Endodermal cell (in vitro differentiated cells): ENCODE results near the gene CREG1. TPM values are rescaled to one million over a fixed set of nuclear protein-coding genes. Genes with fewer than 3 reads are reported as not detected.

ENCODE experiments used
- DNase-seq: peaks from one replicate; pipeline ENCODE4 v3.0.0-alpha.2; 2017
- H3K27ac ChIP-seq: 2 replicates; pipeline ENCODE4 v1.5.1; 2013; ENCODE audit warnings: mild to moderate bottlenecking, low read depth, low read length, moderate library complexity
- H3K27me3 ChIP-seq: 2 replicates; pipeline ENCODE4 v1.6.1; 2013; ENCODE audit warnings: mild to moderate bottlenecking, low read length, moderate library complexity; ENCODE audit not compliant: insufficient read depth, control insufficient read depth, poor library complexity, severe bottlenecking
- H3K36me3 ChIP-seq: 2 replicates; pipeline ENCODE4 v1.7.0; 2013; ENCODE audit warnings: mild to moderate bottlenecking, low read length, moderate library complexity; ENCODE audit not compliant: control insufficient read depth, insufficient read depth
- H3K4me1 ChIP-seq: one replicate; pipeline ENCODE4 v1.7.0; 2013; ENCODE audit warnings: low read length; ENCODE audit not compliant: control insufficient read depth, insufficient read depth
- H3K4me3 ChIP-seq: 2 replicates; pipeline ENCODE4 v1.5.1; 2013; ENCODE audit warnings: mild to moderate bottlenecking, low read length, moderate library complexity
- H3K9ac ChIP-seq: 2 replicates; pipeline ENCODE4 v1.6.1; 2013; ENCODE audit warnings: mild to moderate bottlenecking, low read length, moderate library complexity; ENCODE audit not compliant: poor library complexity, severe bottlenecking; ENCODE audit errors: extremely low read depth
- H3K9me3 ChIP-seq: 2 replicates; pipeline ENCODE4 v1.6.1; 2013; ENCODE audit warnings: mild to moderate bottlenecking, low read length, moderate library complexity; ENCODE audit not compliant: control insufficient read depth
- H3K27ac Mint-ChIP-seq: 2 replicates; pipeline ENCODE4 v1.8.0; 2020; ENCODE audit warnings: mixed read lengths
- H3K27me3 Mint-ChIP-seq: 2 replicates; pipeline ENCODE4 v1.8.0; 2021; ENCODE audit warnings: mild to moderate bottlenecking, mixed read lengths; ENCODE audit not compliant: insufficient read depth
- H3K36me3 Mint-ChIP-seq: 2 replicates; pipeline ENCODE4 v1.8.0; 2020; ENCODE audit warnings: low read depth, mixed read lengths
- H3K4me1 Mint-ChIP-seq: 2 replicates; pipeline ENCODE4 v1.8.0; 2020; ENCODE audit warnings: mixed read lengths
- H3K4me3 Mint-ChIP-seq: 2 replicates; pipeline ENCODE4 v1.8.0; 2020; ENCODE audit warnings: mild to moderate bottlenecking, moderate library complexity, mixed read lengths
- H3K9me3 Mint-ChIP-seq: 2 replicates; pipeline ENCODE4 v1.8.0; 2020; ENCODE audit warnings: mild to moderate bottlenecking, mixed read lengths
- WGBS, 2 experiments: methylation state at CpG; one replicate each; pipeline versions ENCODE4 v1.1.5 to v1.1.7; 2013; ENCODE audit warnings: missing lambda C conversion rate in 2 of 2, mixed read lengths in 1 of 2; ENCODE audit not compliant: insufficient coverage in 1 of 2, insufficient read length in 1 of 2; 5-methylcytosine and 5-hydroxymethylcytosine counted together
- total RNA-seq, 2 donors: library from RNA; stranded (reverse); fragmentation: NEBNext Ultra II Directional in 1 of 2; extraction: Animal tissue kit (Norgen Biotek cat#: 25700) in 1 of 2; gene quantifications; 2 replicates in 1 of 2; 3 replicates in 1 of 2; pipeline ENCODE4 v1.2.1, GENCODE V29; 2021
- TF ChIP-seq, protein P1 (sequence below): fragments of 200-600 bp; sonication (generic); conservative IDR thresholded peaks from 2 replicates; pipeline ENCODE4 v1.5.0; 2021; ENCODE audit warnings: antibody characterized with exemption, mild to moderate bottlenecking

The CREG1 gene
- total RNA-seq, 2 donors from 2014 or later = 19.0 to 19.7 TPM

DNA sequence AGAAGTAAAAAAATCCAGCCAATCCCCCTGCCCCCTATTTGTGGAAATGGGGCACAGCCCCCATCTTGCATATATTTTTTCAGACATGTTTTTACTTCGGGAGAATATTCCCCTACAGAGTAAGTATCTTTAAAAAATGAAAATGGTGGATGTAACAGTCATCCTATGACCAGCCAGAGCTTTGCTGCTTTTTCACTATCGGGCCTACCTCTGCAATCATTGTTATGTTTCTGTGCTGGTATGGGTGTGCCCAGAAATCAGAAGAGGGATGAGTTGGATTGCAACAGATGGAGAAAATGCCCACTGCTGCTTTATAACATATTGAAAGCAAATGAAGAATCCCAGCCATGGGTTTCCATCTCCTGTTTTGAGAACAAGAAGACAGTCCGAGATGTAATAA lies 38.1 kb downstream of the CREG1 start:
- Histone ChIP-seq H3K27me3 (no peaks in the 10 kb centered on the region), H3K27ac (no peak overlapping the region), H3K36me3 (no peaks in the 10 kb centered on the region), H3K4me3 (no peak overlapping the region), H3K9ac (no peak overlapping the region), H3K9me3 (no peaks in the 10 kb centered on the region), H3K4me1 (no peaks in the 10 kb centered on the region)
- TF ChIP-seq, protein P1, sequence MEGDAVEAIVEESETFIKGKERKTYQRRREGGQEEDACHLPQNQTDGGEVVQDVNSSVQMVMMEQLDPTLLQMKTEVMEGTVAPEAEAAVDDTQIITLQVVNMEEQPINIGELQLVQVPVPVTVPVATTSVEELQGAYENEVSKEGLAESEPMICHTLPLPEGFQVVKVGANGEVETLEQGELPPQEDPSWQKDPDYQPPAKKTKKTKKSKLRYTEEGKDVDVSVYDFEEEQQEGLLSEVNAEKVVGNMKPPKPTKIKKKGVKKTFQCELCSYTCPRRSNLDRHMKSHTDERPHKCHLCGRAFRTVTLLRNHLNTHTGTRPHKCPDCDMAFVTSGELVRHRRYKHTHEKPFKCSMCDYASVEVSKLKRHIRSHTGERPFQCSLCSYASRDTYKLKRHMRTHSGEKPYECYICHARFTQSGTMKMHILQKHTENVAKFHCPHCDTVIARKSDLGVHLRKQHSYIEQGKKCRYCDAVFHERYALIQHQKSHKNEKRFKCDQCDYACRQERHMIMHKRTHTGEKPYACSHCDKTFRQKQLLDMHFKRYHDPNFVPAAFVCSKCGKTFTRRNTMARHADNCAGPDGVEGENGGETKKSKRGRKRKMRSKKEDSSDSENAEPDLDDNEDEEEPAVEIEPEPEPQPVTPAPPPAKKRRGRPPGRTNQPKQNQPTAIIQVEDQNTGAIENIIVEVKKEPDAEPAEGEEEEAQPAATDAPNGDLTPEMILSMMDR = no peak
- no peak overlapping the region for H3K4me3 Mint-ChIP-seq
- no peak overlapping the region for H3K27ac Mint-ChIP-seq
- no peaks in the 10 kb centered on the region for H3K9me3 Mint-ChIP-seq
- DNase-seq = no peak
- H3K36me3 Mint-ChIP-seq = no peaks in the 10 kb centered on the region
- H3K4me1 Mint-ChIP-seq = no peaks in the 10 kb centered on the region
- WGBS, 2 experiments = 92 to 93% methylated on average over 2 to 3 of the region's 3 CpGs
- H3K27me3 Mint-ChIP-seq = no peaks in the 10 kb centered on the region

DNA sequence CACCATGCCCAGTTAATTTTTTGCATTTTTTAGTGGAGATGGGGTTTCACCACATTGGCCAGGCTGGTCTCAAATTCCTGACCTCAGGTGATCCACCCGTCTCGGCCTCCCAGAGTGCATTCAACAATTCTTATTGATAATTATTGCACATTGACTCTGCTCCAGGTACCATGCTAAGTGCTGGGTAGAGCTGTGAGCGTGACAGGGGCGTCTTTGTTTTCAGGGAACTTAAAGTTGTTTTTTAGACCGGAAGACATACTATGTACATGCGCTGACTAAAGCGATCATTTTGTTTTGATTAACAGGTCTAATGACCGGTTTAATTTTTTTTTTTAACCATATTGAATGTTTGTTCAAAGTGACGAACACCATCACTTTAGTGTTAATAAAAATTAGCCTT lies 39.3 kb downstream of the CREG1 start:
- DNase-seq = peak; percentile 16
- Histone ChIP-seq H3K9me3 (no peaks in the 10 kb centered on the region), H3K9ac (no peak overlapping the region), H3K27ac (no peak overlapping the region), H3K4me3 (no peak overlapping the region), H3K36me3 (no peaks in the 10 kb centered on the region), H3K27me3 (no peaks in the 10 kb centered on the region), H3K4me1 (no peaks in the 10 kb centered on the region)
- TF ChIP-seq, protein P1 = no peak
- no peak overlapping the region for H3K4me3 Mint-ChIP-seq
- peaks cover 2% of the 10 kb centered on the region for H3K27me3 Mint-ChIP-seq
- no peaks in the 10 kb centered on the region for H3K4me1 Mint-ChIP-seq
- H3K9me3 Mint-ChIP-seq = no peaks in the 10 kb centered on the region
- no peak overlapping the region for H3K27ac Mint-ChIP-seq
- WGBS, 2 experiments = 96 to 97% methylated on average over 7 to 9 of the region's 9 CpGs
- no peaks in the 10 kb centered on the region for H3K36me3 Mint-ChIP-seq

DNA sequence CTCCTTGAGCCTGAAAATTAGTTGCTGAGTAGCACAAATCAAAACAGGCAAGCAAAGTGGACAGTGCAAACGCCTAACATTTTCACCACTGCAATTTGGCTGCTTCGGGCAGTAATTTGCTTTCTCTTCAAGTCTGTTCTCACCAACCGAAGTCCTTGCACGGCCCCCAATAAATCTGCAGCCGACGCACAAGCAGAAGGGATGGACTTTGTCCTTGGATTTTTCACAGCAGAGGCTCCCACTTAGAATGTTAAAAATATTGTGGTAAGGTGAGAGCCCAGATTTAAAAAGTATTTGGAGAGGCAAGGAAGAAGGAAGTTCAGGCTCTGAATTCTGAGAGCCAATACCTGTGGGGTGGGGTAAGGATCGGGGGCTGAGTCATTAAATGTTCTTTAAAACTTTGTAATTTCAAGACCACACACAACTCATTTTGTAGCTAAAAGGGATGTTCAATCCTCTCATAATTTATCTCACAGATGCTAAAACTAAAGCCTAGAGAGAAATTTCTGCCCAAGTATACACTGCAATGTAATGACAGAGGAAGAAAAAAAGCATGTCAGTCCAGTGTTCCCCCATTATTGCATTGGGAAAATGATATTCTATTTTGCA lies 41.4 kb downstream of the CREG1 start:
- WGBS, 2 experiments = 81 to 90% methylated on average over 6 to 7 of the region's 7 CpGs
- H3K9me3 Mint-ChIP-seq = no peaks in the 10 kb centered on the region

More for the DNA sequence above, 41.4 kb downstream of the CREG1 start:
- Mint-ChIP-seq H3K27me3 (peaks cover 2% of the 10 kb centered on the region), H3K4me1 (no peaks in the 10 kb centered on the region), H3K4me3 (no peak overlapping the region), H3K27ac (no peak overlapping the region), H3K36me3 (no peaks in the 10 kb centered on the region)
- H3K27ac ChIP-seq = no peak overlapping the region
- H3K9ac ChIP-seq = no peak overlapping the region
- TF ChIP-seq, protein P1 = no peak
- no peaks in the 10 kb centered on the region for H3K9me3 ChIP-seq
- H3K27me3 ChIP-seq = no peaks in the 10 kb centered on the region
- no peaks in the 10 kb centered on the region for H3K36me3 ChIP-seq
- H3K4me1 ChIP-seq = no peaks in the 10 kb centered on the region
- peak; percentile 28 for DNase-seq
- no peak overlapping the region for H3K4me3 ChIP-seq
